G401.6 (cell line): Measurements from ENCODE around the gene POPDC3.
A peak's percentile ranks its signal among the peaks of the same experiment; 100 is the strongest.
"Not testable (repeated sequence)": the region's sequence is repeated elsewhere in the genome, so short reads cannot be mapped to it uniquely, and the experiment has no call there.

Experiments used
- FAIRE-seq: peaks from 2 replicates; lab custom pipeline; 2012; peaks lifted over from hg19 to GRCh38; lab: Jason Lieb, UNC

POPDC3 gene

GRCh38 chr6:105194591-105194990, 14.8 kb upstream of the POPDC3 start:
- FAIRE-seq, result no peak

GRCh38 chr6:105194106-105194505, 14.3 kb upstream of the POPDC3 start:
- FAIRE-seq, result no peak

GRCh38 chr6:105193647-105194046, 13.8 kb upstream of the POPDC3 start:
- FAIRE-seq, result no peak

GRCh38 chr6:105192707-105193465, 13.1 kb upstream of the POPDC3 start:
- FAIRE-seq, result no peak

- FAIRE-seq, result no peak
Measured at GRCh38 chr6:105191351-105191750, 11.5 kb upstream of the POPDC3 start.

- no peak for FAIRE-seq
Measured at GRCh38 chr6:105189026-105189820, 9.4 kb upstream of the POPDC3 start.

- no peak for FAIRE-seq
Measured at GRCh38 chr6:105188251-105188650, 8.4 kb upstream of the POPDC3 start.

- peak; percentile 15 for FAIRE-seq
Measured at GRCh38 chr6:105186576-105186975, 6.8 kb upstream of the POPDC3 start.

GRCh38 chr6:105184921-105185320, 5.1 kb upstream of the POPDC3 start:
- no peak for FAIRE-seq

GRCh38 chr6:105181981-105182515, 2.2 kb upstream of the POPDC3 start:
- no peak for FAIRE-seq

- FAIRE-seq, result no peak
Measured at GRCh38 chr6:105178636-105179035, 1.2 kb downstream of the POPDC3 start.

GRCh38 chr6:105178110-105178509, 1.7 kb downstream of the POPDC3 start:
- FAIRE-seq, result no peak

- FAIRE-seq, result no peak
Measured at GRCh38 chr6:105177556-105177955, 2.3 kb downstream of the POPDC3 start.

GRCh38 chr6:105174512-105174911, 5.3 kb downstream of the POPDC3 start:
- FAIRE-seq, result no peak

- not testable (repeated sequence) for FAIRE-seq
Measured at GRCh38 chr6:105172515-105172914, 7.3 kb downstream of the POPDC3 start.

- FAIRE-seq, result no peak
Measured at GRCh38 chr6:105170059-105170458, 9.8 kb downstream of the POPDC3 start.

GRCh38 chr6:105167914-105168313, 11.9 kb downstream of the POPDC3 start:
- FAIRE-seq, result no peak

- FAIRE-seq, result no peak
Measured at GRCh38 chr6:105164418-105164817, 15.4 kb downstream of the POPDC3 start.

GRCh38 chr6:105163183-105163582, 16.6 kb downstream of the POPDC3 start:
- FAIRE-seq, result no peak

GRCh38 chr6:105162377-105162776, 17.4 kb downstream of the POPDC3 start:
- no peak for FAIRE-seq

GRCh38 chr6:105161421-105161820, 18.4 kb downstream of the POPDC3 start:
- FAIRE-seq, result no peak

GRCh38 chr6:105153676-105154075, 26.1 kb downstream of the POPDC3 start:
- no peak for FAIRE-seq

GRCh38 chr6:105152880-105153279, 26.9 kb downstream of the POPDC3 start:
- FAIRE-seq, result no peak
